HEK293 (cell line): Measurements from ENCODE around the gene NAPSA.

Experiments
- CTCF ChIA-PET: fragments of 350-600 bp; formaldehyde crosslinking; extraction: SDS; loops from one replicate; lab custom pipeline; 2021; ENCODE audit warnings: antibody characterized with exemption; lab: Yijun Ruan, JAX
- POLR2A ChIA-PET: fragments of 300-600 bp; formaldehyde crosslinking; extraction: SDS; loops from one replicate; lab custom pipeline; 2020; ENCODE audit warnings: antibody characterized with exemption, inconsistent platforms; lab: Yijun Ruan, JAX
- H3K27ac ChIP-seq: fragments of 200-500 bp; sonication (Bioruptor generic); 2 replicates; pipeline ENCODE4 v1.5.1; 2014; ENCODE audit warnings: low read depth, low read length, control low read depth, inconsistent platforms; ENCODE audit errors: extremely low read depth
- H3K36me3 ChIP-seq, 2 experiments: fragments of 200-500 bp in 1 of 2; sonication (Bioruptor generic) in 1 of 2; 1 replicate in 1 of 2; 2 replicates in 1 of 2; pipeline ENCODE4 v1.5.1; 2014 to 2017; ENCODE audit warnings: inconsistent platforms in 2 of 2, low read length in 2 of 2; ENCODE audit not compliant: control insufficient read depth in 2 of 2, insufficient read depth in 1 of 2
- H3K4me1 ChIP-seq: fragments of 200-500 bp; sonication (Bioruptor generic); 2 replicates; pipeline ENCODE4 v1.5.1; 2014; ENCODE audit warnings: mild to moderate bottlenecking, low read length, inconsistent platforms; ENCODE audit not compliant: control insufficient read depth, insufficient read depth
- H3K4me3 ChIP-seq: 2 replicates; pipeline ENCODE4 v1.5.1; 2011; ENCODE audit warnings: low read depth, mild to moderate bottlenecking, control low read depth, low read length, moderate library complexity
- H3K9me3 ChIP-seq: fragments of 200-500 bp; sonication (Bioruptor generic); 2 replicates; pipeline ENCODE4 v1.5.1; 2014; ENCODE audit warnings: low read depth, low read length, inconsistent platforms; ENCODE audit not compliant: control insufficient read depth, insufficient read depth
- GFI1B ChIP-seq: fragments of 450-650 bp; formaldehyde crosslinking; IDR thresholded peaks from 2 replicates; pipeline ENCODE4 v1.5.1; 2016; ENCODE audit warnings: missing biosample characterization, missing genetic modification characterization
- GLIS2 ChIP-seq: fragments of 450-650 bp; formaldehyde crosslinking; IDR thresholded peaks from 2 replicates; pipeline ENCODE4 v1.5.1; 2016; ENCODE audit warnings: missing biosample characterization, missing genetic modification characterization
- IKZF3 ChIP-seq: fragments of 450-650 bp; IDR thresholded peaks from 2 replicates; pipeline ENCODE4 v1.5.0; 2018; ENCODE audit warnings: missing biosample characterization, mild to moderate bottlenecking, missing genetic modification characterization, moderate library complexity
- MYNN ChIP-seq: fragments of 450-650 bp; formaldehyde crosslinking; IDR thresholded peaks from 2 replicates; pipeline ENCODE4 v1.5.1; 2016; ENCODE audit warnings: missing biosample characterization, missing genetic modification characterization, borderline replicate concordance
- REPIN1 ChIP-seq: fragments of 450-650 bp; formaldehyde crosslinking; IDR thresholded peaks from 2 replicates; pipeline ENCODE4 v1.5.1; 2017; ENCODE audit warnings: missing biosample characterization, missing genetic modification characterization, low read depth
- SP7 ChIP-seq: fragments of 450-650 bp; formaldehyde crosslinking; IDR thresholded peaks from 2 replicates; pipeline ENCODE4 v1.5.1; 2016; ENCODE audit warnings: missing biosample characterization, missing genetic modification characterization
- ZFHX2 ChIP-seq: fragments of 450-650 bp; formaldehyde crosslinking; conservative IDR thresholded peaks from 2 replicates; pipeline ENCODE4 v1.5.1; 2016; ENCODE audit warnings: missing biosample characterization, missing genetic modification characterization
- ZNF157 ChIP-seq: fragments of 450-650 bp; formaldehyde crosslinking; IDR thresholded peaks from 2 replicates; pipeline ENCODE4 v1.5.1; 2016; ENCODE audit warnings: missing biosample characterization, missing genetic modification characterization
- ZNF24 ChIP-seq: fragments of 450-650 bp; formaldehyde crosslinking; IDR thresholded peaks from 2 replicates; pipeline ENCODE4 v1.5.1; 2016; ENCODE audit warnings: missing biosample characterization, missing genetic modification characterization
- ZNF26 ChIP-seq: fragments of 450-650 bp; formaldehyde crosslinking; IDR thresholded peaks from 2 replicates; pipeline ENCODE4 v1.5.1; 2016; ENCODE audit warnings: missing biosample characterization, missing genetic modification characterization
- ZNF266 ChIP-seq: fragments of 450-650 bp; formaldehyde crosslinking; IDR thresholded peaks from 2 replicates; pipeline ENCODE4 v1.5.1; 2016; ENCODE audit warnings: missing biosample characterization, missing genetic modification characterization, low read depth
- ZNF292 ChIP-seq: fragments of 450-650 bp; formaldehyde crosslinking; IDR thresholded peaks from 2 replicates; pipeline ENCODE4 v1.5.1; 2016; ENCODE audit warnings: low read depth, missing biosample characterization, missing genetic modification characterization, borderline replicate concordance
- ZNF311 ChIP-seq: fragments of 450-650 bp; formaldehyde crosslinking; IDR thresholded peaks from 2 replicates; pipeline ENCODE4 v1.5.1; 2017; ENCODE audit warnings: missing biosample characterization, missing genetic modification characterization, borderline replicate concordance
- ZNF366 ChIP-seq: fragments of 450-650 bp; formaldehyde crosslinking; conservative IDR thresholded peaks from 2 replicates; pipeline ENCODE4 v1.5.1; 2016; ENCODE audit warnings: missing biosample characterization, missing genetic modification characterization
- ZNF654 ChIP-seq: fragments of 450-650 bp; formaldehyde crosslinking; IDR thresholded peaks from 2 replicates; pipeline ENCODE4 v1.5.1; 2016; ENCODE audit warnings: low read depth, missing biosample characterization, missing genetic modification characterization
- TF ChIP-seq, protein P1 (sequence below): fragments of 450-650 bp; formaldehyde crosslinking; conservative IDR thresholded peaks from 2 replicates; pipeline ENCODE4 v1.5.1; 2016; ENCODE audit warnings: low read depth, missing biosample characterization, missing genetic modification characterization
- TF ChIP-seq, protein P2 (sequence below): fragments of 450-650 bp; formaldehyde crosslinking; IDR thresholded peaks from 2 replicates; pipeline ENCODE4 v1.5.1; 2016; ENCODE audit warnings: missing biosample characterization, missing genetic modification characterization
- TF ChIP-seq, protein P3 (sequence below): fragments of 450-650 bp; formaldehyde crosslinking; IDR thresholded peaks from 2 replicates; pipeline ENCODE4 v1.5.1; 2016; ENCODE audit warnings: missing biosample characterization, missing genetic modification characterization

NAPSA gene

DNA sequence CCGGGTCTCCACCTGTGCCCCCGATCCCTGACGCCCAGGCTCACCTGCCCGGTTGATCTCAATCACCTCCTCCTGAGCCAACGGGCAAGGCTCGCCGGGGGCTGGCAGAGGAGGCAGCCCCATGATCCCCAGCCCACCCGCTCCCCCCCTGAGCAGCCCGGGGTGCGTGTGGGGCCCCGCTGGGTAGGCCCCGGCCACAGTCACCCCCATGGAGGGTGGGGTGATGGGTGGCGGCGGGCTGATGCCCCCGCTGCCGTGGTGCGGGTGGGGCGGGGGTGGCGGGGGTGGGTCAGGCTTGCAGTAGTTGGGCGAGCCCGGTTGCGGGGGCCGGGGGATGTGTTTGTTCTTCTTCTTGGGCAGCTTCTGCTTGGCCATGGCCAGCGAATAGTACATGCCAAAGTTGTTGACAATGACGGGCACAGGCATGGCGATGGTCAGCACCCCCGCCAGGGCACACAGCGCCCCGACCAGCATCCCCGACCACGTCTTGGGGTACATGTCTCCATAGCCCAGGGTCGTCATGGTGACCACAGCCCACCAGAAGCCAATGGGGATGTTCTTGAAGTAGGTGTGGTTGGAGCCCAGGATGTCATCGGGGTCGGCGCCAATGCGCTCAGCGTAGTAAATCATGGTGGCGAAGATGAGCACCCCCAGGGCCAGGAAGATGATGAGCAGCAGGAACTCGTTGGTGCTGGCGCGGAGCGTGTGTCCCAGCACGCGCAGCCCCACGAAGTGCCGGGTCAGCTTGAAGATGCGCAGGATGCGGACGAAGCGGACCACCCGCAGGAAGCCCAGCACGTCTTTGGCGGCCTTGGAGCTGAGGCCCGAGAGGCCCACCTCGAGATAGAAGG lies 42.3 kb downstream of the NAPSA start (continued):
- TF ChIP-seq, protein P1, sequence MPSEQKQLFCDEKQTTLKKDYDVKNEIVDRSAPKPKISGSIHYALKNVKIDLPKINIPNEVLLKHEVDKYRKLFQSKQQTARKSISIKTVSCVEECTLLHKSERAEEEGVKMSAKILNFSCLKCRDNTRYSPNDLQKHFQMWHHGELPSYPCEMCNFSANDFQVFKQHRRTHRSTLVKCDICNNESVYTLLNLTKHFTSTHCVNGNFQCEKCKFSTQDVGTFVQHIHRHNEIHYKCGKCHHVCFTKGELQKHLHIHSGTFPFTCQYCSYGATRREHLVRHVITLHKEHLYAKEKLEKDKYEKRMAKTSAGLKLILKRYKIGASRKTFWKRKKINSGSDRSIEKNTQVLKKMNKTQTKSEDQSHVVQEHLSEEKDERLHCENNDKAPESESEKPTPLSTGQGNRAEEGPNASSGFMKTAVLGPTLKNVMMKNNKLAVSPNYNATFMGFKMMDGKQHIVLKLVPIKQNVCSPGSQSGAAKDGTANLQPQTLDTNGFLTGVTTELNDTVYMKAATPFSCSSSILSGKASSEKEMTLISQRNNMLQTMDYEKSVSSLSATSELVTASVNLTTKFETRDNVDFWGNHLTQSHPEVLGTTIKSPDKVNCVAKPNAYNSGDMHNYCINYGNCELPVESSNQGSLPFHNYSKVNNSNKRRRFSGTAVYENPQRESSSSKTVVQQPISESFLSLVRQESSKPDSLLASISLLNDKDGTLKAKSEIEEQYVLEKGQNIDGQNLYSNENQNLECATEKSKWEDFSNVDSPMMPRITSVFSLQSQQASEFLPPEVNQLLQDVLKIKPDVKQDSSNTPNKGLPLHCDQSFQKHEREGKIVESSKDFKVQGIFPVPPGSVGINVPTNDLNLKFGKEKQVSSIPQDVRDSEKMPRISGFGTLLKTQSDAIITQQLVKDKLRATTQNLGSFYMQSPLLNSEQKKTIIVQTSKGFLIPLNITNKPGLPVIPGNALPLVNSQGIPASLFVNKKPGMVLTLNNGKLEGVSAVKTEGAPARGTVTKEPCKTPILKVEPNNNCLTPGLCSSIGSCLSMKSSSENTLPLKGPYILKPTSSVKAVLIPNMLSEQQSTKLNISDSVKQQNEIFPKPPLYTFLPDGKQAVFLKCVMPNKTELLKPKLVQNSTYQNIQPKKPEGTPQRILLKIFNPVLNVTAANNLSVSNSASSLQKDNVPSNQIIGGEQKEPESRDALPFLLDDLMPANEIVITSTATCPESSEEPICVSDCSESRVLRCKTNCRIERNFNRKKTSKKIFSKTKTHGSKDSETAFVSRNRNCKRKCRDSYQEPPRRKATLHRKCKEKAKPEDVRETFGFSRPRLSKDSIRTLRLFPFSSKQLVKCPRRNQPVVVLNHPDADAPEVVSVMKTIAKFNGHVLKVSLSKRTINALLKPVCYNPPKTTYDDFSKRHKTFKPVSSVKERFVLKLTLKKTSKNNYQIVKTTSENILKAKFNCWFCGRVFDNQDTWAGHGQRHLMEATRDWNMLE: no peak
- TF ChIP-seq ZFHX2: no peak
- no peak for TF ChIP-seq ZNF266 (tag by site-specific recombination)
- TF ChIP-seq ZNF292 (tag by site-specific recombination): no peak
- TF ChIP-seq IKZF3 (tag by site-specific recombination): no peak
- TF ChIP-seq ZNF26 (tag by site-specific recombination): no peak

- ChIA-PET CTCF (interaction anchor here (0.6 kb wide), 1 partner anchor 29 kb away, joined by 3 read pairs; no protein-coding TSS in a partner anchor), POLR2A (no interaction called here)
- Histone ChIP-seq H3K4me3 (no peak overlapping the region), H3K4me1 (no peaks in the 10 kb centered on the region), H3K27ac (no peak overlapping the region), H3K9me3 (no peaks in the 10 kb centered on the region), H3K36me3 (peaks cover 0 to 6% of the 10 kb centered on the region in 2 experiments; a peak in 1 of 3 replicates)
- TF ChIP-seq ZNF366 (tag by site-specific recombination): no peak
- TF ChIP-seq GLIS2 (tag by site-specific recombination): peak; percentile 45; the same call in 1 of the 2 replicates
Observed at GRCh38 chr19:50322234-50322633, 43.2 kb downstream of the NAPSA start.

GRCh38 chr19:50321831-50322230 lies 43.6 kb downstream of the NAPSA start:
- Histone ChIP-seq H3K4me1 (no peaks in the 10 kb centered on the region), H3K36me3 (peaks cover 0 to 6% of the 10 kb centered on the region in 2 experiments; a peak in 1 of 3 replicates), H3K9me3 (no peaks in the 10 kb centered on the region), H3K4me3 (no peak overlapping the region), H3K27ac (no peak overlapping the region)
- POLR2A ChIA-PET: no interaction called here
- CTCF ChIA-PET: interaction anchor here (0.6 to 0.8 kb wide), 2 partner anchors 29 to 139 kb away, joined by 3 to 5 read pairs; no protein-coding TSS in a partner anchor
- TF ChIP-seq REPIN1 (tag by site-specific recombination) (no peak), ZNF311 (tag by site-specific recombination) (no peak), MYNN (tag by site-specific recombination) (no peak), ZNF24 (tag by site-specific recombination) (no peak), GFI1B (tag by site-specific recombination) (no peak), ZNF654 (tag by site-specific recombination) (no peak), ZNF157 (tag by site-specific recombination) (no peak), SP7 (tag by site-specific recombination) (no peak)
- TF ChIP-seq, protein P2, sequence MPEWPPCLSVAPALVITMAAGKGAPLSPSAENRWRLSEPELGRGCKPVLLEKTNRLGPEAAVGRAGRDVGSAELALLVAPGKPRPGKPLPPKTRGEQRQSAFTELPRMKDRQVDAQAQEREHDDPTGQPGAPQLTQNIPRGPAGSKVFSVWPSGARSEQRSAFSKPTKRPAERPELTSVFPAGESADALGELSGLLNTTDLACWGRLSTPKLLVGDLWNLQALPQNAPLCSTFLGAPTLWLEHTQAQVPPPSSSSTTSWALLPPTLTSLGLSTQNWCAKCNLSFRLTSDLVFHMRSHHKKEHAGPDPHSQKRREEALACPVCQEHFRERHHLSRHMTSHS (tag by site-specific recombination): no peak
- TF ChIP-seq, protein P3, sequence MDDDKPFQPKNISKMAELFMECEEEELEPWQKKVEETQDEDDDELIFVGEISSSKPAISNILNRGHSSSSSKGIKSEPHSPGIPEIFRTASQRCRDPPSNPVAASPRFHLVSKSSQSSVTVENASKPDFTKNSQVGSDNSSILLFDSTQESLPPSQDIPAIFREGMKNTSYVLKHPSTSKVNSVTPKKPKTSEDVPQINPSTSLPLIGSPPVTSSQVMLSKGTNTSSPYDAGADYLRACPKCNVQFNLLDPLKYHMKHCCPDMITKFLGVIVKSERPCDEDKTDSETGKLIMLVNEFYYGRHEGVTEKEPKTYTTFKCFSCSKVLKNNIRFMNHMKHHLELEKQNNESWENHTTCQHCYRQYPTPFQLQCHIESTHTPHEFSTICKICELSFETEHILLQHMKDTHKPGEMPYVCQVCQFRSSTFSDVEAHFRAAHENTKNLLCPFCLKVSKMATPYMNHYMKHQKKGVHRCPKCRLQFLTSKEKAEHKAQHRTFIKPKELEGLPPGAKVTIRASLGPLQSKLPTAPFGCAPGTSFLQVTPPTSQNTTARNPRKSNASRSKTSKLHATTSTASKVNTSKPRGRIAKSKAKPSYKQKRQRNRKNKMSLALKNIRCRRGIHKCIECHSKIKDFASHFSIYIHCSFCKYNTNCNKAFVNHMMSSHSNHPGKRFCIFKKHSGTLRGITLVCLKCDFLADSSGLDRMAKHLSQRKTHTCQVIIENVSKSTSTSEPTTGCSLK: no peak
